NCI-H1048 (cell line): ENCODE measurements around the gene TEKT3.

Experiments used
- DNase-seq: peaks from one replicate; lab custom pipeline; 2025; lab: John Stamatoyannopoulos, UW

Gene TEKT3

GRCh38 chr17:15341385-15341849 is at the start of gene TEKT3:
Gene TEKT3, minus strand, starts transcription at chr17:15341597. Its CDS starts 10,012 bp downstream, at chr17:15331585.
- DNase-seq, result peak; percentile 48

GRCh38 chr17:15388356-15389041 is 47.1 kb upstream of the TEKT3 start:
- DNase-seq, result no peak

GRCh38 chr17:15386083-15386482 is 44.7 kb upstream of the TEKT3 start:
- DNase-seq, result no peak

- DNase-seq, result no peak
Observed at GRCh38 chr17:15385305-15385704, 43.9 kb upstream of the TEKT3 start.

GRCh38 chr17:15384142-15384787 is 42.9 kb upstream of the TEKT3 start:
- no peak for DNase-seq

GRCh38 chr17:15382914-15383313 is 41.5 kb upstream of the TEKT3 start:
- no peak for DNase-seq

- DNase-seq, result no peak
Observed at GRCh38 chr17:15381707-15382106, 40.3 kb upstream of the TEKT3 start.

- no peak for DNase-seq
Observed at GRCh38 chr17:15380446-15380845, 39.0 kb upstream of the TEKT3 start.

GRCh38 chr17:15379659-15380058 is 38.3 kb upstream of the TEKT3 start:
- DNase-seq, result no peak

GRCh38 chr17:15378243-15378642 is 36.8 kb upstream of the TEKT3 start:
- no peak for DNase-seq

- DNase-seq, result no peak
Observed at GRCh38 chr17:15377616-15378015, 36.2 kb upstream of the TEKT3 start.

GRCh38 chr17:15377200-15377599 is 35.8 kb upstream of the TEKT3 start:
- DNase-seq, result no peak

- no peak for DNase-seq
Observed at GRCh38 chr17:15371376-15372130, 30.2 kb upstream of the TEKT3 start.

GRCh38 chr17:15368600-15368999 is 27.2 kb upstream of the TEKT3 start:
- no peak for DNase-seq

- no peak for DNase-seq
Observed at GRCh38 chr17:15366026-15366425, 24.6 kb upstream of the TEKT3 start.

GRCh38 chr17:15364615-15365014 is 23.2 kb upstream of the TEKT3 start:
- DNase-seq, result no peak

GRCh38 chr17:15363702-15364101 is 22.3 kb upstream of the TEKT3 start:
- no peak for DNase-seq

- no peak for DNase-seq
Observed at GRCh38 chr17:15361592-15361991, 20.2 kb upstream of the TEKT3 start.

GRCh38 chr17:15361151-15361550 is 19.8 kb upstream of the TEKT3 start:
- DNase-seq, result no peak

- DNase-seq, result no peak
Observed at GRCh38 chr17:15354256-15354655, 12.9 kb upstream of the TEKT3 start.

GRCh38 chr17:15351925-15352324 is 10.5 kb upstream of the TEKT3 start:
- no peak for DNase-seq

- DNase-seq, result no peak
Observed at GRCh38 chr17:15351478-15351840, 10.1 kb upstream of the TEKT3 start.
